ENCODE results near the gene CAMTA1.

Gene CAMTA1

DNA sequence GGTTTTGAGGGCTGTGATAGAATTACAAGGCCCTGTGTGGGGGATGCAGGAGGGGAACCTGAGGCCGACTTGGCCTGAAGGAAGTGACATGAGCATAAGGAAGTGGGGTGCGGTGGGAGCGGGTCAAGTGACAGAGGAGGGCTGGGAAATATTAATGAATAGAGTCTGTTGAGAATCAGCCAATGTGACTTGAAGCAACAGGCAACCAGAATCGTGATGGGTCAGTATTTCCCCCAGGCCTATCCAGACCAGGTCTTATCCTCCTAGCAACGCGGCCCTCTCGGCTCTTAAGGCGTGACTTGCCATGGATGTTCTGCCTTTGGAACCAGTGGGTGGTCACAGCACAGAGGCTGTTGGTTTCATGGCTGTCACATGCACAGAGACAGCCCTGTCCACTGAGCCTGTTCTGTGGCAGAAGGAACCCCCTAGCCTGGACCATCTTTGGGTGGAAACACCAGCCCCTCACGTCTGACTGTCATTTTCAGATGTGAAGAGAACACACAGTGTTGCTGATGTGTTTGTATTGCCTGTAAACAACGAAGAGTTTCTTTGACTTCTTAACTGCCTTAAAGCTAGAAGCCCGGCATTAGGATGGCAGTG lies 468.8 kb downstream of the CAMTA1 start:
- ATAC-seq (ENCODE audit: low read depth) (no peak), DNase-seq (ENCODE audit: low spot score) (no peak)
- Histone ChIP-seq H3K9me3 (ENCODE audit: severe bottlenecking) (no peaks in the 10 kb centered on the region), H3K4me1 (ENCODE audit: insufficient read depth, poor library complexity, severe bottlenecking) (peaks cover 8% of the 10 kb centered on the region), H3K27ac (ENCODE audit: poor library complexity, severe bottlenecking) (no peak overlapping the region), H3K36me3 (ENCODE audit: low read depth) (no peaks in the 10 kb centered on the region), H3K27me3 (ENCODE audit: insufficient read depth, poor library complexity, severe bottlenecking) (no peaks in the 10 kb centered on the region), H3K4me3 (ENCODE audit: severe bottlenecking) (no peak overlapping the region)
- TF ChIP-seq, protein P1, sequence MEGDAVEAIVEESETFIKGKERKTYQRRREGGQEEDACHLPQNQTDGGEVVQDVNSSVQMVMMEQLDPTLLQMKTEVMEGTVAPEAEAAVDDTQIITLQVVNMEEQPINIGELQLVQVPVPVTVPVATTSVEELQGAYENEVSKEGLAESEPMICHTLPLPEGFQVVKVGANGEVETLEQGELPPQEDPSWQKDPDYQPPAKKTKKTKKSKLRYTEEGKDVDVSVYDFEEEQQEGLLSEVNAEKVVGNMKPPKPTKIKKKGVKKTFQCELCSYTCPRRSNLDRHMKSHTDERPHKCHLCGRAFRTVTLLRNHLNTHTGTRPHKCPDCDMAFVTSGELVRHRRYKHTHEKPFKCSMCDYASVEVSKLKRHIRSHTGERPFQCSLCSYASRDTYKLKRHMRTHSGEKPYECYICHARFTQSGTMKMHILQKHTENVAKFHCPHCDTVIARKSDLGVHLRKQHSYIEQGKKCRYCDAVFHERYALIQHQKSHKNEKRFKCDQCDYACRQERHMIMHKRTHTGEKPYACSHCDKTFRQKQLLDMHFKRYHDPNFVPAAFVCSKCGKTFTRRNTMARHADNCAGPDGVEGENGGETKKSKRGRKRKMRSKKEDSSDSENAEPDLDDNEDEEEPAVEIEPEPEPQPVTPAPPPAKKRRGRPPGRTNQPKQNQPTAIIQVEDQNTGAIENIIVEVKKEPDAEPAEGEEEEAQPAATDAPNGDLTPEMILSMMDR (IDR thresholded peaks at IDR 0.05; ENCODE audit: poor library complexity, severe bottlenecking): no peak

DNA sequence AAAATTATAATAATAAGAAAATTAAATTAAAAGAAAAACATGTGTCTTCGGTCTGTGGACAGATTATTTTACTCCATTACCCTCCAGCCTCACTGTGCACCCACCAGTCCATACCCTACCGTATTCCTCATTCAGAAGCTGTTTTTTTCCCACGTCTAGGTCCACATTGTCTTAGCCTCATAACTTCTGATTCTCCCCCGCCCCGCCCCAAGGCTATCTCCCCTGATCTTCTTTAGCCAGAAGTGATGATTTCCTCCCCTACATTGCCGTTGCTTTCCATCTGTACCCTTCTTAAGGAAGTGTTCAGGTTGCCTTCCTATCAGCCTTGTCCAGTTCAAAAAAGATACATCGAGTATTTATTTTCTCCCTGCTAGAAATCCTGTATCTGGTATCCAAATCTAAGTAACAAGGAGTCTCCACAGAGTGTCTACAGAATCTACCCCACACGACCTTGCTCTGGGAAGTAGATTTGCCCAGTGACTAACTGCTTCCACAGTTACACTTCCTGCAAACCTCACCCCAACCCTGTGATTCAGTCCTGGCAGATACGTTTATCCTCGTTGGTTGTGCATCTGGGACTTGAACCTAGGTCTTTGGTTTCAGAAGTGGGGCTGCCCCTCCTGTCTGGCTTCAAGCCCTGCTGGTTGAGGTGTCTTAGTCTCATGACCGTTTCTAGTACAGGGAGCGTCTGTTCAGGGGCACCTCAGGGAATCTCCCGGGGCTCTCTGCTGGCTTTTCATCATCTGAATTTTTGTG lies 470.2 kb downstream of the CAMTA1 start:
- Histone ChIP-seq H3K27ac (ENCODE audit: poor library complexity, severe bottlenecking) (no peak overlapping the region), H3K27me3 (ENCODE audit: insufficient read depth, poor library complexity, severe bottlenecking) (no peaks in the 10 kb centered on the region), H3K36me3 (ENCODE audit: low read depth) (no peaks in the 10 kb centered on the region), H3K4me1 (ENCODE audit: insufficient read depth, poor library complexity, severe bottlenecking) (peaks cover 8% of the 10 kb centered on the region), H3K4me3 (ENCODE audit: severe bottlenecking) (no peak overlapping the region), H3K9me3 (ENCODE audit: severe bottlenecking) (no peaks in the 10 kb centered on the region)
- ATAC-seq (ENCODE audit: low read depth): peak; percentile 58
- no peak for DNase-seq (ENCODE audit: low spot score)
- TF ChIP-seq, protein P1 (IDR thresholded peaks at IDR 0.05; ENCODE audit: poor library complexity, severe bottlenecking): no peak

DNA sequence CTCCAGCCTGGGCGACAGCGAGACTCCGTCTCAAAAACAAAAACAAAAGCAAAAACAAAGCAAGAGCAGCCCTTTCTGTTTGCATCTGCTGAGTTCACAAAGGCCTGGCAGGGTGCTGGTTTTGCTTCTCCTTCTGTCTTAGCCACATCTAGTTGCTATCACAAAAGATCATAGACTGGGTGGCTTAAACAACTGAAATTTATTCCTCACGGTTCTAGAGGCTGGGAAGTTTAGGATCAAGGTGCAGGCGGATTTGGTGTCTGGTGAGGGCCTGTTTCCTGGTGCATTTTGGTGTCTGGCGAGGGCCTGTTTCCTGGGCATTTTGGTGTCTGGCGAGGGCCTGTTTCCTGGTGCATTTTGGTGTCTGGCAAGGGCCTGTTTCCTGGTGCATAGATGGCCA lies 471.3 kb downstream of the CAMTA1 start:
- DNase-seq (ENCODE audit: low spot score) (no peak), ATAC-seq (ENCODE audit: low read depth) (no peak)
- H3K36me3 ChIP-seq (ENCODE audit: low read depth): no peaks in the 10 kb centered on the region
- H3K9me3 ChIP-seq (ENCODE audit: severe bottlenecking): no peaks in the 10 kb centered on the region
- TF ChIP-seq, protein P1 (IDR thresholded peaks at IDR 0.05; ENCODE audit: poor library complexity, severe bottlenecking): no peak
- H3K27ac ChIP-seq (ENCODE audit: poor library complexity, severe bottlenecking): no peak overlapping the region
- H3K27me3 ChIP-seq (ENCODE audit: insufficient read depth, poor library complexity, severe bottlenecking): no peaks in the 10 kb centered on the region
- H3K4me3 ChIP-seq (ENCODE audit: severe bottlenecking): no peak overlapping the region
- peaks cover 8% of the 10 kb centered on the region for H3K4me1 ChIP-seq (ENCODE audit: insufficient read depth, poor library complexity, severe bottlenecking)

DNA sequence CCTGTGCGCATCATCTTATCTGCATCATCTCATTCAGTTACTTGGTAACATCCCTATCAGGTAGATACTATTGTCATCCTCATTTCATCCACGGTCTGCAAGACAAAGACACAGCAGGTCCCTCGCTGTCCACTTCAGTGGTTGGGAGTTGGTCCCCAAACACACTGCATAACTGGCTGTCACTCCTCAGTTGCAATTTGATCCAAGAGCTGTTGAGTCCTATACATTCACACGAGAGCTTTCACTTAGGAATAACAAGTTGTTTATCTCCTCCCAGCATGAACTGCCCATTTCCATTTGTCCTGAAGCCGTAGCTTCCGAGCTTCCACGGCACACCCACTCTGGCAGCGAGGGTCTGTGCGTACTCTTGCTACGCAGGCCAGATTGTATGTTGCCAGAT lies 472.0 kb downstream of the CAMTA1 start:
- no peak overlapping the region for H3K27ac ChIP-seq (ENCODE audit: poor library complexity, severe bottlenecking)
- H3K4me1 ChIP-seq (ENCODE audit: insufficient read depth, poor library complexity, severe bottlenecking): peaks cover 8% of the 10 kb centered on the region
- no peaks in the 10 kb centered on the region for H3K36me3 ChIP-seq (ENCODE audit: low read depth)
- no peak overlapping the region for H3K4me3 ChIP-seq (ENCODE audit: severe bottlenecking)
- H3K27me3 ChIP-seq (ENCODE audit: insufficient read depth, poor library complexity, severe bottlenecking): no peaks in the 10 kb centered on the region
- TF ChIP-seq, protein P1 (IDR thresholded peaks at IDR 0.05; ENCODE audit: poor library complexity, severe bottlenecking): no peak
- no peak for ATAC-seq (ENCODE audit: low read depth)
- no peaks in the 10 kb centered on the region for H3K9me3 ChIP-seq (ENCODE audit: severe bottlenecking)
- DNase-seq (ENCODE audit: low spot score): no peak

DNA sequence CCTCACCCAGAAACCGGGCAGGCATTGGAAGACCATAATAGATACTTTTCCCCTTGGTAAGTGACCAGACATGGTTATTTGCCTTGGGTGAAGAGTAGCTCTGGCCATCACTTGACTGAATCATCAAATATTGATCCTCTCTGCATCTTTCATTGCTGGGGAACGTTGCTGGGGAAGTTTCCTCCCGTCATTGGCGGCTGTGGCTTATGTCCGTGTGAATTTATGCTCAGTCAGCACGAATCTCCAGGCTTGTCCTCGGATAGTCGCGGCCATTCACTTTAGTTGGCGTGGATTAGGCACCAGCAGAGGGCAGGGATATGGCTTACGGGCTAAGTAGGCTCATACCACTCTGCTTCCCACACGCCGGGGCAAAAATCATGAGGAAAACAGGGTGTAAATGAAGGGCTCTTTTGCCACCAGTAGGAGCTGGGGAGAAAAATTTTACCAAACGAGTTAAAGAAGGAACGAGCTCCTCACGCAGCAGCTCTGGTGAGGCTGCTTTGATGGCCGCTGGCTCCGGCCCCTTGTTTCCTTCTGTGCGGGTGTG lies 473.4 kb downstream of the CAMTA1 start:
- no peak for ATAC-seq (ENCODE audit: low read depth)
- H3K36me3 ChIP-seq (ENCODE audit: low read depth): no peaks in the 10 kb centered on the region
- H3K9me3 ChIP-seq (ENCODE audit: severe bottlenecking): no peaks in the 10 kb centered on the region
- H3K27me3 ChIP-seq (ENCODE audit: insufficient read depth, poor library complexity, severe bottlenecking): no peaks in the 10 kb centered on the region
- DNase-seq (ENCODE audit: low spot score): no peak
- no peak overlapping the region for H3K27ac ChIP-seq (ENCODE audit: poor library complexity, severe bottlenecking)
- no peak overlapping the region for H3K4me3 ChIP-seq (ENCODE audit: severe bottlenecking)
- peaks cover 15% of the 10 kb centered on the region for H3K4me1 ChIP-seq (ENCODE audit: insufficient read depth, poor library complexity, severe bottlenecking)
- TF ChIP-seq, protein P1 (IDR thresholded peaks at IDR 0.05; ENCODE audit: poor library complexity, severe bottlenecking): no peak

Measured in RWPE2 (cell line).